Measurements from ENCODE around the gene MYLIP.

DNA sequence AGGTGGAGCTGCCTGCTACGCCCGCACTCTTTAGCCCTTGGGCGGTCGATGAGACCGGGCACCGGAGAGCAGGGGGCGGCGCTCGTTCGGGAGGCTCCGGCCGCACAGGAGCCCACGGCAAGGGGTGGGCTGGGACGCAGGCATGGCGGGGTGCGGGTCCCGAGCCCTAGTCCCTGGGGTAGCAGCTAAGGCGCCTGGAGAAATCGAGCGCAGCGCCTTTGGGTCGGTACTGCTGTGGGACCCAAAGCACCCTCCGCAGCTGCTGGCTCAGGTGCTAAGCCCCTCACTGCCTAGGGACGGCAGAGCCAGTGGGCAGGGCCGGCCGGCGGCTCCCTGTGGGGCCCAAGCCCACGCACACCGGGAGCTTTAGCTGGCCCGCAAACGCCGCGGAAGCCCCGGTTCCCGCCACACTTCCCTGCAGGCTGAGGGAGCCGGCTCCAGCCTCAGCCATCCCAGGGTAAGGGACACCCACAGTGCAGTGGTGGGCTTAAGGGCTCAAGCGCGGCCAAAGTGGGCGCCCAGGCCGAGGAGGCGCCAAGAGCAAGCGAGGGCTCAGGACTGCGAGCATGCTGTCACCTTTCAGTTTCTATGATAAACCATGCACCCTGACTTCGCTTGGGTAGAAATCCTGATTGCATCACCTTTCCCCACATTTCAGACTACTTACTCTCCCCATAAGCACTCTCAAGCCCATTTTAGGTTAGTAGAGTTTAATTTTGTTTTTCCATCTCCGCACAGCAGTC, 52.0 kb downstream of the MYLIP start:
- TF ChIP-seq, protein P1, sequence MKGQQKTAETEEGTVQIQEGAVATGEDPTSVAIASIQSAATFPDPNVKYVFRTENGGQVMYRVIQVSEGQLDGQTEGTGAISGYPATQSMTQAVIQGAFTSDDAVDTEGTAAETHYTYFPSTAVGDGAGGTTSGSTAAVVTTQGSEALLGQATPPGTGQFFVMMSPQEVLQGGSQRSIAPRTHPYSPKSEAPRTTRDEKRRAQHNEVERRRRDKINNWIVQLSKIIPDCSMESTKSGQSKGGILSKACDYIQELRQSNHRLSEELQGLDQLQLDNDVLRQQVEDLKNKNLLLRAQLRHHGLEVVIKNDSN (CRISPR knock-in tag; IDR thresholded peaks at IDR 0.05): no peak
- no peak for TF ChIP-seq JUN (CRISPR knock-in tag; IDR thresholded peaks at IDR 0.05)
- no peak for TF ChIP-seq MXD4 (CRISPR knock-in tag; IDR thresholded peaks at IDR 0.05; ENCODE audit: borderline replicate concordance)
- TF ChIP-seq, protein P2, sequence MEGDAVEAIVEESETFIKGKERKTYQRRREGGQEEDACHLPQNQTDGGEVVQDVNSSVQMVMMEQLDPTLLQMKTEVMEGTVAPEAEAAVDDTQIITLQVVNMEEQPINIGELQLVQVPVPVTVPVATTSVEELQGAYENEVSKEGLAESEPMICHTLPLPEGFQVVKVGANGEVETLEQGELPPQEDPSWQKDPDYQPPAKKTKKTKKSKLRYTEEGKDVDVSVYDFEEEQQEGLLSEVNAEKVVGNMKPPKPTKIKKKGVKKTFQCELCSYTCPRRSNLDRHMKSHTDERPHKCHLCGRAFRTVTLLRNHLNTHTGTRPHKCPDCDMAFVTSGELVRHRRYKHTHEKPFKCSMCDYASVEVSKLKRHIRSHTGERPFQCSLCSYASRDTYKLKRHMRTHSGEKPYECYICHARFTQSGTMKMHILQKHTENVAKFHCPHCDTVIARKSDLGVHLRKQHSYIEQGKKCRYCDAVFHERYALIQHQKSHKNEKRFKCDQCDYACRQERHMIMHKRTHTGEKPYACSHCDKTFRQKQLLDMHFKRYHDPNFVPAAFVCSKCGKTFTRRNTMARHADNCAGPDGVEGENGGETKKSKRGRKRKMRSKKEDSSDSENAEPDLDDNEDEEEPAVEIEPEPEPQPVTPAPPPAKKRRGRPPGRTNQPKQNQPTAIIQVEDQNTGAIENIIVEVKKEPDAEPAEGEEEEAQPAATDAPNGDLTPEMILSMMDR (IDR thresholded peaks at IDR 0.05): no peak
- no peak for TF ChIP-seq E2F4 (CRISPR knock-in tag; IDR thresholded peaks at IDR 0.05; ENCODE audit: borderline replicate concordance, low read depth)
- TF ChIP-seq FOXJ3 (CRISPR knock-in tag; IDR thresholded peaks at IDR 0.05; ENCODE audit: borderline replicate concordance): no peak
- TF ChIP-seq ZNF263 (CRISPR knock-in tag; IDR thresholded peaks at IDR 0.05; ENCODE audit: low read depth): no peak
- no peak for TF ChIP-seq ZNF423 (CRISPR knock-in tag; IDR thresholded peaks at IDR 0.05)
- TF ChIP-seq, protein P3, sequence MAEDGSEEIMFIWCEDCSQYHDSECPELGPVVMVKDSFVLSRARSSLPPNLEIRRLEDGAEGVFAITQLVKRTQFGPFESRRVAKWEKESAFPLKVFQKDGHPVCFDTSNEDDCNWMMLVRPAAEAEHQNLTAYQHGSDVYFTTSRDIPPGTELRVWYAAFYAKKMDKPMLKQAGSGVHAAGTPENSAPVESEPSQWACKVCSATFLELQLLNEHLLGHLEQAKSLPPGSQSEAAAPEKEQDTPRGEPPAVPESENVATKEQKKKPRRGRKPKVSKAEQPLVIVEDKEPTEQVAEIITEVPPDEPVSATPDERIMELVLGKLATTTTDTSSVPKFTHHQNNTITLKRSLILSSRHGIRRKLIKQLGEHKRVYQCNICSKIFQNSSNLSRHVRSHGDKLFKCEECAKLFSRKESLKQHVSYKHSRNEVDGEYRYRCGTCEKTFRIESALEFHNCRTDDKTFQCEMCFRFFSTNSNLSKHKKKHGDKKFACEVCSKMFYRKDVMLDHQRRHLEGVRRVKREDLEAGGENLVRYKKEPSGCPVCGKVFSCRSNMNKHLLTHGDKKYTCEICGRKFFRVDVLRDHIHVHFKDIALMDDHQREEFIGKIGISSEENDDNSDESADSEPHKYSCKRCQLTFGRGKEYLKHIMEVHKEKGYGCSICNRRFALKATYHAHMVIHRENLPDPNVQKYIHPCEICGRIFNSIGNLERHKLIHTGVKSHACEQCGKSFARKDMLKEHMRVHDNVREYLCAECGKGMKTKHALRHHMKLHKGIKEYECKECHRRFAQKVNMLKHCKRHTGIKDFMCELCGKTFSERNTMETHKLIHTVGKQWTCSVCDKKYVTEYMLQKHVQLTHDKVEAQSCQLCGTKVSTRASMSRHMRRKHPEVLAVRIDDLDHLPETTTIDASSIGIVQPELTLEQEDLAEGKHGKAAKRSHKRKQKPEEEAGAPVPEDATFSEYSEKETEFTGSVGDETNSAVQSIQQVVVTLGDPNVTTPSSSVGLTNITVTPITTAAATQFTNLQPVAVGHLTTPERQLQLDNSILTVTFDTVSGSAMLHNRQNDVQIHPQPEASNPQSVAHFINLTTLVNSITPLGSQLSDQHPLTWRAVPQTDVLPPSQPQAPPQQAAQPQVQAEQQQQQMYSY (CRISPR knock-in tag; IDR thresholded peaks at IDR 0.05): no peak
- TF ChIP-seq SP1 (CRISPR knock-in tag; conservative IDR thresholded peaks at IDR 0.05): no peak
- TF ChIP-seq CREB1 (CRISPR knock-in tag; IDR thresholded peaks at IDR 0.05): no peak
- TF ChIP-seq NFYB (CRISPR knock-in tag; conservative IDR thresholded peaks at IDR 0.05; ENCODE audit: low read depth): no peak
- TF ChIP-seq NR2C2 (CRISPR knock-in tag; IDR thresholded peaks at IDR 0.05): no peak
- no peak for TF ChIP-seq ESRRA (CRISPR knock-in tag; IDR thresholded peaks at IDR 0.05; ENCODE audit: borderline replicate concordance)
